Keratinocyte (primary cell): ENCODE measurements around the gene TMEM218. TPM values are rescaled to one million over a fixed set of nuclear protein-coding genes. Genes with fewer than 3 reads are reported as not detected.

ENCODE experiments used
- DNase-seq: peaks from one replicate; pipeline ENCODE4 v3.0.0-alpha.2; 2011; ENCODE audit warnings: low read depth, missing footprints, low spot score
- FAIRE-seq: peaks from 2 replicates; lab custom pipeline; 2011; peaks lifted over from hg19 to GRCh38; lab: Jason Lieb, UNC
- H2AFZ ChIP-seq: 2 replicates; pipeline ENCODE4 v1.6.0; 2012; ENCODE audit warnings: low read length, control low read depth, inconsistent platforms; ENCODE audit not compliant: control insufficient read depth
- H3K27ac ChIP-seq: 2 replicates; pipeline ENCODE4 v1.5.1; 2011; ENCODE audit warnings: low read length; ENCODE audit not compliant: control insufficient read depth, insufficient read depth
- H3K27me3 ChIP-seq: 3 replicates; pipeline ENCODE4 v1.6.0; 2011; ENCODE audit warnings: low read length; ENCODE audit not compliant: control insufficient read depth, insufficient read depth; ENCODE audit errors: extremely low read depth
- H3K36me3 ChIP-seq, 2 experiments: 2 replicates in 1 of 2; 3 replicates in 1 of 2; pipeline ENCODE4 v1.5.1; 2011; ENCODE audit warnings: low read length in 2 of 2, mild to moderate bottlenecking in 1 of 2; ENCODE audit not compliant: control insufficient read depth in 2 of 2, insufficient read depth in 2 of 2; ENCODE audit errors: extremely low read depth in 1 of 2
- H3K4me1 ChIP-seq: 3 replicates; pipeline ENCODE4 v1.5.1; 2011; ENCODE audit warnings: low read length; ENCODE audit not compliant: control insufficient read depth, insufficient read depth; ENCODE audit errors: extremely low read depth
- H3K4me2 ChIP-seq: 3 replicates; pipeline ENCODE4 v1.6.0; 2011; ENCODE audit warnings: low read depth, low read length; ENCODE audit not compliant: control insufficient read depth, insufficient read depth; ENCODE audit errors: extremely low read depth
- H3K4me3 ChIP-seq, 3 experiments: fragments of 200-600 bp in 1 of 3; sonication (generic) in 1 of 3; 2 replicates in 2 of 3; 3 replicates in 1 of 3; pipeline ENCODE4 v1.5.1; 2011 to 2016; ENCODE audit warnings: low read length in 3 of 3, mild to moderate bottlenecking in 3 of 3, control low read depth in 2 of 3, inconsistent platforms in 1 of 3, low read depth in 1 of 3, mixed read lengths in 1 of 3, mixed run types in 1 of 3, moderate library complexity in 1 of 3; ENCODE audit not compliant: control insufficient read depth in 2 of 3, insufficient read depth in 2 of 3; ENCODE audit errors: extremely low read depth in 1 of 3
- H3K79me2 ChIP-seq: 2 replicates; pipeline ENCODE4 v1.6.0; 2012; ENCODE audit warnings: low read length; ENCODE audit not compliant: control insufficient read depth, insufficient read depth
- H3K9ac ChIP-seq: 3 replicates; pipeline ENCODE4 v1.6.0; 2011; ENCODE audit warnings: low read length; ENCODE audit not compliant: control insufficient read depth, insufficient read depth; ENCODE audit errors: extremely low read depth
- H3K9me1 ChIP-seq: 3 replicates; pipeline ENCODE4 v1.6.0; 2011; ENCODE audit warnings: low read length; ENCODE audit not compliant: control insufficient read depth, insufficient read depth; ENCODE audit errors: extremely low read depth
- H3K9me3 ChIP-seq: 2 replicates; pipeline ENCODE4 v1.5.1; 2012; ENCODE audit warnings: low read depth, low read length; ENCODE audit not compliant: control insufficient read depth
- H4K20me1 ChIP-seq: 3 replicates; pipeline ENCODE4 v1.6.0; 2011; ENCODE audit warnings: low read length; ENCODE audit not compliant: control insufficient read depth, insufficient read depth; ENCODE audit errors: extremely low read depth
- CTCF ChIP-seq, 3 experiments: IDR thresholded peaks in 1 of 3; conservative IDR thresholded peaks in 1 of 3; optimal IDR thresholded peaks in 1 of 3; 2 replicates in 2 of 3; 3 replicates in 1 of 3; pipeline versions ENCODE3 to v1.5.1; 2011; ENCODE audit warnings: low read length in 3 of 3, mild to moderate bottlenecking in 3 of 3, moderate library complexity in 2 of 3, control low read depth in 1 of 3, inconsistent platforms in 1 of 3; ENCODE audit not compliant: insufficient read depth in 2 of 3; ENCODE audit errors: extremely low read depth in 1 of 3
- EZH2 ChIP-seq: IDR thresholded peaks from one replicate; pipeline ENCODE4 v1.6.1; 2012; ENCODE audit warnings: inconsistent platforms, mild to moderate bottlenecking, low read length, moderate library complexity
- dilution Hi-C: fragments of 300-500 bp; cut with MboI; formaldehyde crosslinking; loops from one replicate; pipeline ENCODE4 v1.7.0; 2020; ENCODE audit warnings: low sequenced_read_pairs; ENCODE audit not compliant: extremely low pct_ligation_motif_present
- polyA plus RNA-seq, 5 experiments: library from polyadenylated mRNA; depleted of rRNA in 3 of 5; stranded (reverse) in 3 of 5; stranded (forward) in 1 of 5; unstranded in 1 of 5; fragments of >200 nt; gene quantifications; 1 replicate in 1 of 5; 2 replicates in 3 of 5; 3 replicates in 1 of 5; pipeline versions ENCODE4 v1.2.1 to v1.2.3, GENCODE V29; 2011 to 2012; ENCODE audit warnings: missing spikeins in 2 of 5, low read depth in 1 of 5, low replicate concordance in 1 of 5

TMEM218 gene
- polyA plus RNA-seq, 1 donor (not counting 4 experiments of a cell fraction or from before 2014, with no cell fraction given): 34.2 TPM

GRCh38 chr11:125112208-125112604 lies 780 bp upstream of the TMEM218 start:
- Histone ChIP-seq H4K20me1 (no peaks in the 10 kb centered on the region), H3K36me3 (no peaks in the 10 kb centered on the region), H3K9ac (no peak overlapping the region), H3K27me3 (no peaks in the 10 kb centered on the region), H3K9me1 (no peaks in the 10 kb centered on the region), H3K4me3 (peak overlapping the region in 1 of 3 experiments; percentile 96), H3K4me1 (peaks cover 6% of the 10 kb centered on the region), H3K9me3 (no peaks in the 10 kb centered on the region), H3K4me2 (peak overlapping the region; percentile 54), H3K27ac (peak overlapping the region; percentile 30), H3K79me2 (peaks cover 14% of the 10 kb centered on the region), H2AFZ (peak overlapping the region; percentile 88)
- dilution Hi-C loops: no loop called here
- no peak for TF ChIP-seq EZH2
- no peak for TF ChIP-seq CTCF (optimal IDR thresholded peaks at IDR 0.05 in 1 of 3, IDR thresholded peaks at IDR 0.05 in 1 of 3, conservative IDR thresholded peaks at IDR 0.05 in 1 of 3; ENCODE audit: extremely low read depth in 1 of 3, insufficient read depth in 2 of 3, low read length in 3 of 3)
- DNase-seq (no peak), FAIRE-seq (no peak)

GRCh38 chr11:125111001-125111342 lies 454 bp downstream of the TMEM218 start:
- Histone ChIP-seq H3K9me3 (no peaks in the 10 kb centered on the region), H3K9ac (peak overlapping the region; percentile 89), H3K4me3 (peak overlapping the region; percentile 61 to 96 (median 79)), H3K4me2 (peak overlapping the region; percentile 75), H3K27me3 (no peaks in the 10 kb centered on the region), H2AFZ (peak overlapping the region; percentile 95), H4K20me1 (no peaks in the 10 kb centered on the region), H3K4me1 (peaks cover 6% of the 10 kb centered on the region), H3K9me1 (no peaks in the 10 kb centered on the region), H3K36me3 (no peaks in the 10 kb centered on the region), H3K79me2 (peaks cover 15% of the 10 kb centered on the region), H3K27ac (peak overlapping the region; percentile 79)
- FAIRE-seq (no peak), DNase-seq (no peak)
- dilution Hi-C loops: no loop called here
- TF ChIP-seq EZH2 (no peak), CTCF (optimal IDR thresholded peaks at IDR 0.05 in 1 of 3, IDR thresholded peaks at IDR 0.05 in 1 of 3, conservative IDR thresholded peaks at IDR 0.05 in 1 of 3; ENCODE audit: extremely low read depth in 1 of 3, insufficient read depth in 2 of 3, low read length in 3 of 3) (no peak)
